Neural progenitor cell (in vitro differentiated cells): ENCODE data around the gene HOXC13. TPM values are rescaled to one million over a fixed set of nuclear protein-coding genes. Genes with fewer than 3 reads are reported as not detected.
A peak's percentile ranks its signal among the peaks of the same experiment; 100 is the strongest.

Experiments
- DNase-seq: peaks from one replicate; pipeline ENCODE4 v3.0.0-alpha.2; 2016; ENCODE audit warnings: low spot score
- H2AFZ ChIP-seq: fragments of 200-600 bp; sonication (generic); replicated peaks from 2 replicates; pipeline ENCODE4 v1.6.1; 2016; ENCODE audit warnings: antibody characterized with exemption
- H3F3A ChIP-seq: fragments of 200-600 bp; sonication (generic); 2 replicates; pipeline ENCODE4 v1.6.1; 2016; ENCODE audit warnings: antibody characterized with exemption, low read depth
- H3K27ac ChIP-seq: fragments of 200-600 bp; sonication (generic); 2 replicates; pipeline ENCODE4 v1.5.1; 2016; ENCODE audit warnings: mild to moderate bottlenecking
- H3K27me3 ChIP-seq: fragments of 200-600 bp; sonication (generic); 2 replicates; pipeline ENCODE4 v1.6.1; 2016; ENCODE audit warnings: mild to moderate bottlenecking, moderate library complexity
- H3K36me3 ChIP-seq: fragments of 200-600 bp; sonication (generic); 2 replicates; pipeline ENCODE4 v1.5.1; 2016
- H3K4me1 ChIP-seq: fragments of 200-600 bp; sonication (generic); 2 replicates; pipeline ENCODE4 v1.6.1; 2016; ENCODE audit warnings: mixed run types
- H3K4me2 ChIP-seq: fragments of 200-600 bp; sonication (generic); 2 replicates; pipeline ENCODE4 v1.6.1; 2016
- H3K4me3 ChIP-seq: fragments of 200-600 bp; sonication (generic); 2 replicates; pipeline ENCODE4 v1.5.1; 2016
- H3K79me2 ChIP-seq: fragments of 200-600 bp; sonication (generic); 2 replicates; pipeline ENCODE4 v1.6.1; 2016; ENCODE audit warnings: low read depth
- H3K9ac ChIP-seq: fragments of 200-600 bp; sonication (generic); 2 replicates; pipeline ENCODE4 v1.6.1; 2016
- H3K9me3 ChIP-seq: fragments of 200-600 bp; sonication (generic); 2 replicates; pipeline ENCODE4 v1.5.1; 2016; ENCODE audit warnings: low read depth
- H4K20me1 ChIP-seq: fragments of 200-600 bp; sonication (generic); 2 replicates; pipeline ENCODE4 v1.6.1; 2016; ENCODE audit warnings: low read depth
- H3K27ac Mint-ChIP-seq: 3 replicates; pipeline ENCODE4 v1.8.0; 2021; ENCODE audit warnings: mixed read lengths
- H3K27me3 Mint-ChIP-seq: 2 replicates; pipeline ENCODE4 v1.8.0; 2022; ENCODE audit warnings: low read depth, mild to moderate bottlenecking, inconsistent platforms, moderate library complexity, mixed read lengths; ENCODE audit not compliant: insufficient read depth
- H3K36me3 Mint-ChIP-seq: 3 replicates; pipeline ENCODE4 v1.8.0; 2021; ENCODE audit warnings: mixed read lengths
- H3K4me1 Mint-ChIP-seq: 3 replicates; pipeline ENCODE4 v1.8.0; 2021; ENCODE audit warnings: mixed read lengths
- H3K4me3 Mint-ChIP-seq: 3 replicates; pipeline ENCODE4 v1.8.0; 2021; ENCODE audit warnings: mild to moderate bottlenecking, moderate library complexity, mixed read lengths
- H3K9me3 Mint-ChIP-seq: 3 replicates; pipeline ENCODE4 v1.8.0; 2020; ENCODE audit warnings: mixed read lengths
- EZH2 ChIP-seq: fragments of 200-600 bp; sonication (generic); IDR thresholded peaks from 2 replicates; pipeline ENCODE4 v1.6.1; 2017; ENCODE audit warnings: antibody characterized with exemption, mild to moderate bottlenecking, moderate library complexity
- EZH2phosphoT487 ChIP-seq: fragments of 200-600 bp; sonication (generic); IDR thresholded peaks from 2 replicates; pipeline ENCODE4 v1.6.1; 2017; ENCODE audit warnings: antibody characterized with exemption
- total RNA-seq: library from RNA; depleted of rRNA; stranded (reverse); fragments of >200 nt; gene quantifications from 2 replicates; pipeline ENCODE4 v1.2.3, GENCODE V29; 2015; ENCODE audit warnings: low replicate concordance
- TF ChIP-seq, protein P1 (sequence below): fragments of 200-600 bp; sonication (generic); IDR thresholded peaks from 2 replicates; pipeline ENCODE4 v1.5.1; 2017; ENCODE audit warnings: antibody characterized with exemption, mild to moderate bottlenecking

Gene HOXC13
- total RNA-seq, 1 donor from 2014 or later = not detected

DNA sequence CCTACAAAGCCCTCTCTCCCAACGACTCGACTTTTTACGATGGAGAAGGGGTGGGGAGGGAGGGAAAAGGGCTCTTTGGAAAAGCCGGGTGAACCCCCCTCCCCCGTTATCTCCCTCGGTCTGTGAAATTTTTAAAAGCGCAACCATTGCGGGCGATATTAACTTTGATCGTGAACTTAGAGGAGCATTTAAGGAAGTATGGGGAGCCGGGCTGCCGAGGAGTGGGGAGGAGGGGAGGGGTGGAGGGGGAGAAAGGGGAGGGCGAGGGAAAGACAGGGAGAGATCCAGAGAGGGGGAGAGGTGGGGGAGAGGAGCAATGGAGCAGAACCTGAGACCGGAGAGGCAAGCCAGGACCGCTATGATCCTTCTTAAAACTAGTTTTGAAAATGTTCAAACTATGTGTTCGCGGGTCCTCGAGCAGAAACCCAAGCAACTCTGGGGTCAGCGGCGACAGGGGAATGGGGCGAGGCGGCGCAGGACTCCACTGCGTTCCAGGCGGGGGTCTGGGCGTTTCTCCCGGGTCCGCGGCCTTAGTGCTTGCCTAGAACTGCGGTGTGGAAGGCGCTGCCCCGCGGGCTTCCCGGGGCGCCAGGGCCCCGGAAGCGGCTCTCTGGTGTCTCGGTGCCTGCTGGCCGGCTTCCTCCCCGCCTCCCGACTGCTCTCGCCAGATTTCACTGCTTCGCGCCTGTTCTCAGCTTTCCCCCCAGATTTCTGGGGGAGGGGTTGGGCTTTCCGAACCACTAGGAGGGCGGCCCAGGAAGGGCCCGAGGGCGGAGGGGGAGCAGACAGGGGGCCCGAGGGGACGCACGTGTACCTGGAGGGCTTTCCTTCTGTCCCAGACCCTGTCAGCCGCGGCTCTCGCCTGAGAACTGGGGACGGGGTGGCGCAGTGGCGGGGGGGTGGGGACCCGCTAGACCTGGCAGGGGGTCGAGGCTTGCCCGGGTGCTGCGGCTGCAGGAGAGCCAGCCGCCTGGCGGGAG lies 35.7 kb downstream of the HOXC13 start, which contains the start of gene HOTAIR:
HOTAIR (minus strand) TSS at position 871 of the 980 bp plus-strand sequence.
- TF ChIP-seq, protein P1, sequence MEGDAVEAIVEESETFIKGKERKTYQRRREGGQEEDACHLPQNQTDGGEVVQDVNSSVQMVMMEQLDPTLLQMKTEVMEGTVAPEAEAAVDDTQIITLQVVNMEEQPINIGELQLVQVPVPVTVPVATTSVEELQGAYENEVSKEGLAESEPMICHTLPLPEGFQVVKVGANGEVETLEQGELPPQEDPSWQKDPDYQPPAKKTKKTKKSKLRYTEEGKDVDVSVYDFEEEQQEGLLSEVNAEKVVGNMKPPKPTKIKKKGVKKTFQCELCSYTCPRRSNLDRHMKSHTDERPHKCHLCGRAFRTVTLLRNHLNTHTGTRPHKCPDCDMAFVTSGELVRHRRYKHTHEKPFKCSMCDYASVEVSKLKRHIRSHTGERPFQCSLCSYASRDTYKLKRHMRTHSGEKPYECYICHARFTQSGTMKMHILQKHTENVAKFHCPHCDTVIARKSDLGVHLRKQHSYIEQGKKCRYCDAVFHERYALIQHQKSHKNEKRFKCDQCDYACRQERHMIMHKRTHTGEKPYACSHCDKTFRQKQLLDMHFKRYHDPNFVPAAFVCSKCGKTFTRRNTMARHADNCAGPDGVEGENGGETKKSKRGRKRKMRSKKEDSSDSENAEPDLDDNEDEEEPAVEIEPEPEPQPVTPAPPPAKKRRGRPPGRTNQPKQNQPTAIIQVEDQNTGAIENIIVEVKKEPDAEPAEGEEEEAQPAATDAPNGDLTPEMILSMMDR = no peak
- TF ChIP-seq EZH2 (peak; percentile 90), EZH2phosphoT487 (peak; percentile 85)
- no peak for DNase-seq
- Histone ChIP-seq H3K36me3 (no peaks in the 10 kb centered on the region), H3K9me3 (no peaks in the 10 kb centered on the region), H3K79me2 (no peaks in the 10 kb centered on the region), H3F3A (no peaks in the 10 kb centered on the region), H3K4me2 (no peak within 1 kb of the TSS), H3K4me3 (no peak within 1 kb of the TSS), H3K27ac (no peak within 1 kb of the TSS), H3K27me3 (peaks cover 100% of the 10 kb centered on the region), H3K4me1 (no peaks in the 10 kb centered on the region), H4K20me1 (peaks cover 75% of the 10 kb centered on the region), H3K9ac (no peak within 1 kb of the TSS), H2AFZ (no peak within 1 kb of the TSS)
- H3K4me3 Mint-ChIP-seq = peak within 1 kb of the TSS; percentile 72
- H3K27me3 Mint-ChIP-seq = peaks cover 92% of the 10 kb centered on the region
- H3K36me3 Mint-ChIP-seq = no peaks in the 10 kb centered on the region
- H3K27ac Mint-ChIP-seq = no peak within 1 kb of the TSS
- H3K9me3 Mint-ChIP-seq = peaks cover 5% of the 10 kb centered on the region
- no peaks in the 10 kb centered on the region for H3K4me1 Mint-ChIP-seq

DNA sequence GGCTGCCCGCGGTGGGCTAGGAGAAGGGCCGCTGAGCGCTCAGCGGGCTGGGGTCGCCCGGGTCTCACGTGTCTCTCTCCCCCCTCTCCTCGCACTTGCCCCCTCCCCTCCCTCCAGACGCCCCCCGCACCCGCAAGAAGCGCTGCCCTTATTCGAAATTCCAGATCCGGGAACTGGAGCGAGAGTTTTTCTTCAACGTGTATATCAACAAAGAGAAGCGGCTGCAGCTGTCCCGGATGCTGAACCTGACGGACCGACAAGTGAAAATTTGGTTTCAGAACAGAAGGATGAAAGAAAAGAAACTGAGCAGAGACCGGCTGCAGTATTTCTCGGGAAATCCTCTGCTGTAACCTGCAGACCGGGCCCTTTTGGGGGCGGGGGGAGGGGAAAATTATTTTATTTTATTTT lies 36.4 kb downstream of the HOXC13 start:
- Histone ChIP-seq H3K9me3 (no peaks in the 10 kb centered on the region), H3K27me3 (peaks cover 100% of the 10 kb centered on the region), H3K36me3 (no peaks in the 10 kb centered on the region), H3K4me3 (no peak overlapping the region), H3K79me2 (no peaks in the 10 kb centered on the region), H3F3A (no peaks in the 10 kb centered on the region), H4K20me1 (peaks cover 74% of the 10 kb centered on the region), H2AFZ (no peak overlapping the region), H3K9ac (no peak overlapping the region), H3K27ac (no peak overlapping the region), H3K4me1 (no peaks in the 10 kb centered on the region), H3K4me2 (no peak overlapping the region)
- no peaks in the 10 kb centered on the region for H3K4me1 Mint-ChIP-seq
- H3K9me3 Mint-ChIP-seq = peaks cover 5% of the 10 kb centered on the region
- H3K27me3 Mint-ChIP-seq = peaks cover 92% of the 10 kb centered on the region
- H3K4me3 Mint-ChIP-seq = no peak overlapping the region
- no peaks in the 10 kb centered on the region for H3K36me3 Mint-ChIP-seq
- no peak overlapping the region for H3K27ac Mint-ChIP-seq
- no peak for DNase-seq
- TF ChIP-seq EZH2phosphoT487 (peak; percentile 84), EZH2 (peak; percentile 88)
- TF ChIP-seq, protein P1 = no peak

DNA sequence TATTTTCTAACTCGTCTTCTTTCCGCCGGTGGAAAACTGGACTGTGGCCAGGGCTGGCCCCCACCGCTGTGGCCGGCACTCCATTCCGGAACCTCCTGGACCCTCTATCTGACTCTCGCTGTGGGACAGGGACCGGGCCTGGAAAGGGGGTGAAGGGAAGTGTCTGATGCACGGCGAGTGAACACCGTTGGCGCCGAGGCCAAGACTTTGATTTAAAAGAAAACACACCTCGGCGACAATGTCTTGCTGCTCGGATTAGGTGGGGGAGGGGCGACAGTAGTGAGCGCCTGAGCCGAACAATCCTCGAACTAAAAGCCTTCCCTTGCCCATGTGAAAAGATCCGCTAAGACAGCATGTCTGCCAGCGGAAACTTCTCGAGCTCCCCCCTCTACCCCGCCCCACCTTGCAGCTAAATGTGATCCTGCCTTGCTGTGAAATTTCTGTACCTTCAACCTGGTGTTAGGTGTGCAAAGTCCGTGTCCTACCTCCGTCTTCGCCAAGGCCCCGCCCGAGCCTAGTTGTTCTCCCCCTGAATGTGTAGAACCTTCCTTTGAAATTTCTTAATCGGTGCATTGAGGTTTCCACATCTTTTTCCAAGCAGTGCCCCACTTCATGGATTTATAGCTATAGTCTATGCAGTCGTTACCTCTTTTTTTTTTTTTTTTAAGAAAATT lies 37.0 kb downstream of the HOXC13 start:
- H3K27ac Mint-ChIP-seq = no peak overlapping the region
- peak; percentile 74 for DNase-seq
- H3K27me3 Mint-ChIP-seq = peaks cover 92% of the 10 kb centered on the region
- H3K4me3 Mint-ChIP-seq = peak overlapping the region; percentile 72
- Histone ChIP-seq H3F3A (no peaks in the 10 kb centered on the region), H2AFZ (no peak overlapping the region), H3K4me3 (no peak overlapping the region), H4K20me1 (peaks cover 75% of the 10 kb centered on the region), H3K9ac (no peak overlapping the region), H3K27me3 (peaks cover 100% of the 10 kb centered on the region), H3K36me3 (no peaks in the 10 kb centered on the region), H3K4me2 (no peak overlapping the region), H3K4me1 (no peaks in the 10 kb centered on the region), H3K27ac (no peak overlapping the region), H3K79me2 (no peaks in the 10 kb centered on the region), H3K9me3 (no peaks in the 10 kb centered on the region)
- H3K4me1 Mint-ChIP-seq = no peaks in the 10 kb centered on the region
- peaks cover 5% of the 10 kb centered on the region for H3K9me3 Mint-ChIP-seq
- H3K36me3 Mint-ChIP-seq = no peaks in the 10 kb centered on the region
- TF ChIP-seq EZH2phosphoT487 (peak; percentile 20), EZH2 (peak; percentile 27)
- TF ChIP-seq, protein P1 = no peak
